C1 segment of cervical spinal cord (tissue), 14 donors: Measurements from ENCODE around the gene IFNG.
"Not testable (repeated sequence)": the region's sequence is repeated elsewhere in the genome, so short reads cannot be mapped to it uniquely, and the experiment has no call there.

Experiments
- DNase-seq, 14 donors: peaks; one replicate each; lab custom pipeline; 2025; lab: John Stamatoyannopoulos, UW

Gene IFNG

GRCh38 chr12:68159681-68160304, at the start of gene IFNG:
IFNG (minus strand) TSS chr12:68159740; CDS start chr12:68159615, 125 bp downstream.
- no peak for DNase-seq

GRCh38 chr12:68209048-68209728, 49.6 kb upstream of the IFNG start:
- not testable (repeated sequence) for DNase-seq

DNA sequence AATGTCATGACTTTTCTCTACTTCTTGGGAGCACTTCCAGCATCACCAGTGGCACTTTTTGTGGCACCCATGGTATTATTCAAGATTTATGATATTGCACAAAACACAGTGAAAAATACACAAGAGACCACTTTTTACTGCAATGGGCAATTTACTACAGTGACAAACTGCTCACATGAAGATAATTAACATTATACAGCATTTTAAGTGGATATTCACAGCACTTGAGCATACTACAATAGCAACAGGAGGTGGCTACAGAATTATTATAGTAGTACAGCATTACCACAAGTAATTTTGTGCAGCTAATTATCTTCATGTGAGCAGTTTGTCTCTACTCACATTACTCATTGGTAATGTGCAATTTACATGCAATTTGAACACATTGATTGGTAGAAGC, 47.7 kb upstream of the IFNG start:
- DNase-seq, result no peak

DNA sequence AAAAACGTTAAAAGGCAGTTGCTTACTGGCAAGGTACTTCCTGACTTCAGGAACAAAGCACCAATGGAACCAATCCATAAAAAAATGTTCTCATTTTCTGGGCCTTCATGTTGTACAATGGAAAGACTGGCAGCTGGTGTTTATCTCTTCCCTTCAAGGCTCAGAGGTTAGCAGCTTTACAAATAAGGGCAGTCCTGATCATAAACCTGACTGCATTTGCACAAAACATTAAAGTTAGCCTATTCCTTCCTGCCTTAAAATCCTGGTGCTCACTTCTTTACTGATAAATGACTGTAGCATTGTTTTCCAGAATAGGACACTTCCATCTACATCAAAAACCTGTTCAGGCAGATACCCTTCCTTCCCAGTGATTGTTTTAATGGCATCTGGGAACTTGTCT, 46.9 kb upstream of the IFNG start:
- DNase-seq, result no peak

- no peak for DNase-seq
Observed at GRCh38 chr12:68203460-68203875, 43.9 kb upstream of the IFNG start.

- DNase-seq, result no peak
Observed at GRCh38 chr12:68200854-68201253, 41.3 kb upstream of the IFNG start.

GRCh38 chr12:68199127-68199526, 39.6 kb upstream of the IFNG start:
- DNase-seq, result no peak

DNA sequence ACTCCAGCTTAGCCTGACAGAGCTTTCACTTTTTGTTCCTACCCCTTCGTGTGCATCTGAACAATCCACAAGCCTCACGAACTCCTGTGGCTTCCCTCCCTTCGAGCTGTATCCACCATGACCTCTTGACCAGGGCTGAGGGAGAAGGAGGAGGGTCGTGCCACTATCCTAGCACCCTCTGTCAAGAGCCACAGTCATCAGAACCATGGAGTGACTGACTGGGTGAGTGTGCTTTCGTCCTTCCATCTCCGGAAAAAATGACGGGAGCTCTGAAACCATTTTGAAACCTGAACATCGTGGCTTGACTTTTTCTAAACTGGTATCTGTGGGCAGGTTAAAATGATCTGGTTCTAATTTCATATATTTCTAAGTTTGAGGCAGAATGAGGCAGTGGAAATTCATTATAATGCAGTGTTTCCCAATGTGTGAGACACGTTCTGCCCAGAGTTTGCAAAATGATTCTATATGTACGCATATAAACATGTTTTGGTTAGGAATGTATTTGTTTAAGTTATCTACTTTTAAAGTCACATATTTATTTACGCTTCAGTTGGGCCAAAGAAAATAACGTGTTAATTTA, 39.1 kb upstream of the IFNG start:
- DNase-seq, result no peak

DNA sequence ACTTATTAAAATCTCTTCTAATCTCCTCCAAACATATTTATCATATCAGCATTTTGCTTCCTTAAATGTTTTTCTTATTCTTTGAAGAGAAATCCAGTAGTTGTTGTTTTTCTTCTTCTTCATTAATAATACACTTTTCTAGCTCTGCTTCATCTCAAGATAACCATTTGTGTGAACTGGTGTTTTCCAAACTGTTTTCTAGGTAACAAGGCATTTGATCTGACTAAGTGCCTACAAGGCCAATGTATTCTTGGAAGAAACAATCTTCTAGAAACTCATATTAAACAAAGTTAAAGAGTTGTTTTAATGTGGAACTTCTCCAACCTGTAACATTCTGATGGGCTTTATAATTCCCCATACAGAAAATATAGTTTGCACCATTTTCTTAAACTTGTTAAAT, 30.8 kb upstream of the IFNG start:
- no peak for DNase-seq

GRCh38 chr12:68189821-68190242, 30.3 kb upstream of the IFNG start:
- no peak for DNase-seq

GRCh38 chr12:68185598-68185997, 26.1 kb upstream of the IFNG start:
- DNase-seq, result no peak

GRCh38 chr12:68180792-68181744, 21.5 kb upstream of the IFNG start:
- DNase-seq, result no peak

DNA sequence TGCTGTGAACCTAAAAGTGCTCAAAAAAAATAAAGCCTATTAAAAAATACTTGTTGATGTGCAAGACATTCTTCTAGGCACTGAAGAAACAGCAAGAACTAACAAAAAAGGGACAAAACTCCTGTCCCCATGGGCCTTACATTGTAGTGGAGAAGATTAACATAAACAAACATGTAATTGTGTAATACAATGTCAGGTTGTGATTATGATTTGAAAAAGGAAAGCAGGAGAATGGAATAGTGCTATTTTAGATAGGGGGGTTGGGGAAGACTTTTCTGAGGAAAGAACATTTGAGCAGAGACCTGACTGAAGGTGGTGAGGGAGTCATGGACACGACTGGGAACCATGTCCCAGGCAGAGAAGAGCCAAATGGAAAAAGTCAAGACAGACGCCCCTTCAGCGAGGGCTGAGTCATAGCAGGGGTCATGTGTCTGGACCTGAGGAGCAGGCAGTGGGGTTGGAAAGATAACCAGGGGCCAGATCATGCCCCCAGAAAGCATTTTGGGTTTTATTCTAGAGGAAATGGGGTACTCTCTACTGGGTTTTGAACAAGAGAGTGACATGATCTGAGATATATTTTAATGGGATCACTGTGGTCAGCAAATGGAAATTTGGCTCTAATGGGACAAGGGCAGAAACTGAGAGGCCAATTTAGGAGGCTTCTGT, 19.4 kb upstream of the IFNG start:
- DNase-seq, result no peak

- DNase-seq, result no peak
Observed at GRCh38 chr12:68178184-68178583, 18.6 kb upstream of the IFNG start.

GRCh38 chr12:68177562-68177961, 18.0 kb upstream of the IFNG start:
- no peak for DNase-seq

- no peak for DNase-seq
Observed at GRCh38 chr12:68176257-68176656, 16.7 kb upstream of the IFNG start.

DNA sequence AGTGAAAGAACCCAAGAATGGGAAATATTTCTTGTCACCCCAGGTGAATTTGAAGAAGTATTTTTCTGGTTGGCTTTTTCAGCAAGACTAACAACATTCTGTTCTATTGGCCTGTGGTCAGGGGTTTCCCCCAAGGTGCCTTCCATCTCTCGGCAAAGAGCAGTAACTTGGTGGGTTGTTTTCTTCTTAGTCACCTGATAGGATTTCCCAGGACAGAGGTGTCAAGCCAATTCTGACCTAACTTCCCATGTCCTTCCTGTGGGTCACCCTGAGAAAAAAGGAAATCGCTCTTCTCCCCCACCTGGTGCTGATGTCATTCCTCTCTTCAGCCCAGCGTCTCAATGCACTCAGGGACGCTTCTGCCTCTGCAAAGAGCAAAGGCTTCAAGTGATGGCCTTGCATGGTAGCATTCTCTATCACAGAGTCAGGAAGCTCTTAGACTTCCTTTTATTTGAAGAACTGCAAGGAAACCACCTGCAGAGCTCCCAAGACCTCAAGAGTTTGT, 16.1 kb upstream of the IFNG start:
- DNase-seq, result no peak

DNA sequence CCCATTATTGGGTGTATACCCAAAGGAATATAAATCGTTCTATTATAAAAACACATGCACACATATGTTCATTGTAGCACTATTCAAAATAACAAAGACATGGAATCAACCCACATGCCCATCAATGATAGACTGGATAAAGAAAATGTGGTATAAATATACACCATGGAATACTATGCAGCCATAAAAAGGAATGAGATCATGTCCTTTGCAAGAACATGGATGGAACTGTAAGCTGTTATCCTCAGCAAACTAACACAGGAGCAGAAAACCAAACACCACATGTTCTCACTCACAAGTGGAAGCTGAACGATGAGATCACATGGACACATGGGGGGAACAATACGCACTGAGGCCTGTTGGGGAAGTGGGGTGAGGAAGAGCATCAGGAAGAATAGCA, 15.2 kb upstream of the IFNG start:
- not testable (repeated sequence) for DNase-seq

DNA sequence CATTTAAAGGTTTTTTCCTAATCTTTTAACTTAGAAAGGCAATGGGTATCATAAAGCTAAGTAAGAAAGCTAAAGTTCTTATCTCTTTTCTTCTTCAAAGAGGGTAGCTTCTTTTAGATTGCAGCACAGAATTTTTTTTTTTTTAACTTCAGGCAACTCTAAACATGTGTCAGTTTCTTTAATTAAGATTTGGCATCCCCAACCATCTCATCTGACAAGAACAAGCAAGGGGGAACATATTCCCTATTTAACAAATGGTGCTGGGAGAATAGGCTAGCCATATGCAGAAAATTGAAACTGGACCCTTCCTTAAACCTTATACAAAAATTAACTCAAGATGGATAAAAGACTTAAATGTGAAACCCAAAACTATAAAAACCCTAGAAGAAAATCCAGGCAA, 14.3 kb upstream of the IFNG start:
- DNase-seq, result no peak

DNA sequence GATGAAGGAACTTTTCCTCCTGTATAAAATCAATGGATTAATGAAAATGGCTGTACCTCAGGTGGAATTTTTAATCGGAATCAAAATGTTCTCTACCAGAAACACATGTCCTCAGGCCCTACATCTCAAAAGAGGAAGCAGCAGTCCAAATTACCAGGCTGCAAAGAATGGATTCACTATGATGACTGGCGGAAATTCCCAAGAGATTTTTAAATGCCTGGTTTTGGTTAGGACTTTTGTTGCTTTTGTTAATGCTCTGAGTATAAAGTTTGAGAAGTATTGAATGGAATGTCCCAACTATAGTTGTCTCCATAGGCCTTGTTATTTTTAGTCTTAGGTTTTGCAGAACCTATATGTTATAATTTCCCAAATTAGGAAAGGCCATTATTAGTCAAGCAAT, 11.2 kb upstream of the IFNG start:
- no peak for DNase-seq

- DNase-seq, result no peak
Observed at GRCh38 chr12:68169213-68169889, 9.8 kb upstream of the IFNG start.
